ENCODE results near the gene SMARCE1.

The SMARCE1 gene

GRCh38 chr17:40577611-40578065, 70.0 kb downstream of the SMARCE1 start:
- no peak for DNase-seq

GRCh38 chr17:40576113-40576740, 71.4 kb downstream of the SMARCE1 start:
- DNase-seq, result no peak

Measured in NCI-H1417 (cell line).